ENCODE measurements around the gene MACO1. TPM values are rescaled to one million over a fixed set of nuclear protein-coding genes. Genes with fewer than 3 reads are reported as not detected.

Gene MACO1
- total RNA-seq, 1 experiment from 2014 or later: 16.3 TPM

GRCh38 chr1:25473653-25474225, 43.0 kb downstream of the MACO1 start:
- no peak overlapping the region for H3K4ac ChIP-seq (ENCODE audit: low read depth, low read length)
- H3K4me1 ChIP-seq (ENCODE audit: insufficient read depth, low read length): no peaks in the 10 kb centered on the region
- Mint-ChIP-seq H3K4me1 (peaks cover 0 to 5% of the 10 kb centered on the region in 2 experiments; a peak in 1 of 4 replicates), H3K9me3 (no peaks in the 10 kb centered on the region), H3K36me3 (ENCODE audit: insufficient read depth in 1 of 3, low read depth in 3 of 3) (no peaks in the 10 kb centered on the region), H3K27me3 (ENCODE audit: low read depth) (no peaks in the 10 kb centered on the region), H3K4me3 (no peak overlapping the region), H3K27ac (no peak overlapping the region)
- no peak overlapping the region for H3K4me2 ChIP-seq (ENCODE audit: insufficient read depth, insufficient read length, low read length)
- no peaks in the 10 kb centered on the region for H4K20me1 ChIP-seq (ENCODE audit: control insufficient read depth, insufficient read depth, insufficient read length)
- no peak overlapping the region for H3T11ph ChIP-seq (ENCODE audit: low read length)
- H3K79me2 ChIP-seq (ENCODE audit: insufficient read depth, low read length): no peaks in the 10 kb centered on the region
- H3K79me1 ChIP-seq (ENCODE audit: insufficient read depth, low read depth, low read length, poor library complexity, severe bottlenecking): no peaks in the 10 kb centered on the region
- H3K9ac ChIP-seq (ENCODE audit: extremely low read depth, insufficient read length, low read length): no peak overlapping the region
- no peak overlapping the region for H3K14ac ChIP-seq (ENCODE audit: insufficient read depth, low read length)
- no peak overlapping the region for H3K23ac ChIP-seq (ENCODE audit: insufficient read length, low read depth, low read length)
- H2AFZ ChIP-seq (ENCODE audit: low read length): no peak overlapping the region
- no peak overlapping the region for H4K8ac ChIP-seq (replicated peaks; ENCODE audit: insufficient read length, low read depth, low read length)
- H3K27me3 ChIP-seq (ENCODE audit: insufficient read depth, low read length): no peaks in the 10 kb centered on the region
- no peak overlapping the region for H2BK12ac ChIP-seq (ENCODE audit: insufficient read length, low read depth, low read length)
- H3K56ac ChIP-seq (ENCODE audit: insufficient read length, low read depth, low read length): no peak overlapping the region
- H4K5ac ChIP-seq (ENCODE audit: insufficient read length, low read depth, low read length): no peak overlapping the region
- H3K27ac ChIP-seq (ENCODE audit: insufficient read length, low read depth, low read length): no peak overlapping the region
- H2BK20ac ChIP-seq (ENCODE audit: low read depth, low read length, poor library complexity, severe bottlenecking): no peak overlapping the region
- no peak overlapping the region for H2AK5ac ChIP-seq (ENCODE audit: insufficient read length, low read length)
- no peak for TF ChIP-seq CTCF (conservative IDR thresholded peaks at IDR 0.05)
- DNase-seq: no peak
- H3K9me3 ChIP-seq (ENCODE audit: control insufficient read depth, low read depth, low read length): no peaks in the 10 kb centered on the region
- H2BK5ac ChIP-seq (ENCODE audit: insufficient read length, low read length): no peak overlapping the region
- no CpG with 5 or more reads among the region's 1 CpG for WGBS (ENCODE audit: extremely low coverage, insufficient read length, low lambda C conversion rate)
- no peak overlapping the region for H3K18ac ChIP-seq (ENCODE audit: insufficient read length, low read depth, low read length)
- H2BK120ac ChIP-seq (ENCODE audit: low read depth, low read length, poor library complexity, severe bottlenecking): no peak overlapping the region
- no peak overlapping the region for H4K91ac ChIP-seq (ENCODE audit: insufficient read length, low read depth, low read length)
- H3K23me2 ChIP-seq (ENCODE audit: insufficient read length, low read depth, low read length, poor library complexity, severe bottlenecking): no peaks in the 10 kb centered on the region
- H2BK15ac ChIP-seq (ENCODE audit: low read depth, low read length): no peak overlapping the region
